Activated B cell treated with CpG ODN at 0.5 μM for 24 hours (primary cell): ENCODE measurements around the gene DIP2C. TPM values are rescaled to one million over a fixed set of nuclear protein-coding genes. Genes with fewer than 3 reads are reported as not detected.
"Not testable (repeated sequence)": the region's sequence is repeated elsewhere in the genome, so short reads cannot be mapped to it uniquely, and the experiment has no call there.

ENCODE experiments used
- ATAC-seq: fragments of 200-7000 bp; cut with Tn5 transposase; one replicate; pipeline ENCODE4 v1.10.0; 2021; ENCODE audit warnings: low read depth, mild to moderate bottlenecking, moderate library complexity
- CTCF ChIA-PET: fragments of 350-600 bp; sonication (Branson Sonifier 250); formaldehyde crosslinking; loops from one replicate; lab custom pipeline; 2021; ENCODE audit warnings: antibody characterized with exemption; lab: Charles Lee
- POLR2A ChIA-PET: fragments of 350-600 bp; sonication (Branson Sonifier 250); formaldehyde crosslinking; loops from one replicate; lab custom pipeline; 2021; ENCODE audit warnings: antibody characterized with exemption; lab: Charles Lee
- DNase-seq: peaks from one replicate; pipeline ENCODE4 v3.0.0; 2022
- H3K27ac Mint-ChIP-seq: one replicate; pipeline ENCODE4 v1.8.0; 2020; ENCODE audit warnings: mixed read lengths
- H3K27me3 Mint-ChIP-seq: one replicate; pipeline ENCODE4 v1.8.0; 2021; ENCODE audit warnings: mixed read lengths
- H3K36me3 Mint-ChIP-seq: one replicate; pipeline ENCODE4 v1.8.0; 2021; ENCODE audit warnings: low read depth, mixed read lengths
- H3K4me1 Mint-ChIP-seq: one replicate; pipeline ENCODE4 v1.8.0; 2021; ENCODE audit warnings: mixed read lengths
- H3K4me3 Mint-ChIP-seq: one replicate; pipeline ENCODE4 v1.8.0; 2020; ENCODE audit warnings: mild to moderate bottlenecking, mixed read lengths
- H3K9me3 Mint-ChIP-seq: one replicate; pipeline ENCODE4 v1.8.0; 2020; ENCODE audit warnings: mixed read lengths
- CTCF ChIP-seq: fragments of 200-600 bp; IDR thresholded peaks from one replicate; pipeline ENCODE4 v1.8.0; 2022; ENCODE audit warnings: antibody characterized with exemption, mild to moderate bottlenecking
- intact Hi-C: fragments of 100-400 bp; cut with micrococcal nuclease; formaldehyde crosslinking; loops from one replicate; pipeline ENCODE4 v1.15.1; 2024
- total RNA-seq: library from RNA; stranded (reverse); gene quantifications from 2 replicates; pipeline ENCODE4 v1.2.3, GENCODE V29; 2022

The DIP2C gene
- total RNA-seq, 1 donor from 2014 or later: 0.49 TPM

- H3K27me3 Mint-ChIP-seq: peaks cover 13% of the 10 kb centered on the region
- H3K4me1 Mint-ChIP-seq: no peaks in the 10 kb centered on the region
- intact Hi-C loops: no loop called here
- DNase-seq (no peak), ATAC-seq (no peak)
- no peak for TF ChIP-seq CTCF
- ChIA-PET CTCF (no interaction called here), POLR2A (no interaction called here)
- no peak overlapping the region for H3K4me3 Mint-ChIP-seq
- peaks cover 7% of the 10 kb centered on the region for H3K9me3 Mint-ChIP-seq
- no peaks in the 10 kb centered on the region for H3K36me3 Mint-ChIP-seq
- no peak overlapping the region for H3K27ac Mint-ChIP-seq
These were observed 253.3 kb downstream of the DIP2C start for GRCh38 chr10:436013-436697.

GRCh38 chr10:435397-435796 is 254.1 kb downstream of the DIP2C start:
- no peaks in the 10 kb centered on the region for H3K36me3 Mint-ChIP-seq
- H3K27ac Mint-ChIP-seq: no peak overlapping the region
- H3K27me3 Mint-ChIP-seq: peaks cover 13% of the 10 kb centered on the region
- H3K4me1 Mint-ChIP-seq: no peaks in the 10 kb centered on the region
- CTCF ChIA-PET: no interaction called here
- intact Hi-C loops: no loop called here
- POLR2A ChIA-PET: no interaction called here
- TF ChIP-seq CTCF: no peak
- ATAC-seq: no peak
- H3K4me3 Mint-ChIP-seq: no peak overlapping the region
- H3K9me3 Mint-ChIP-seq: peaks cover 7% of the 10 kb centered on the region
- no peak for DNase-seq

GRCh38 chr10:429696-430095 is 259.8 kb downstream of the DIP2C start:
- Mint-ChIP-seq H3K27me3 (peaks cover 10% of the 10 kb centered on the region), H3K4me1 (no peaks in the 10 kb centered on the region), H3K4me3 (no peak overlapping the region), H3K36me3 (no peaks in the 10 kb centered on the region), H3K9me3 (peaks cover 7% of the 10 kb centered on the region), H3K27ac (no peak overlapping the region)
- no peak for TF ChIP-seq CTCF
- DNase-seq: no peak
- intact Hi-C loops: no loop called here
- ChIA-PET POLR2A (no interaction called here), CTCF (no interaction called here)
- no peak for ATAC-seq

- intact Hi-C loops: no loop called here
- Mint-ChIP-seq H3K27ac (no peak overlapping the region), H3K4me3 (no peak overlapping the region), H3K4me1 (no peaks in the 10 kb centered on the region), H3K36me3 (no peaks in the 10 kb centered on the region), H3K27me3 (peaks cover 6% of the 10 kb centered on the region), H3K9me3 (peaks cover 7% of the 10 kb centered on the region)
- CTCF ChIA-PET: no interaction called here
- ATAC-seq: no peak
- no peak for DNase-seq
- no peak for TF ChIP-seq CTCF
- POLR2A ChIA-PET: interaction anchor here (0.6 kb wide), 1 partner anchor 59 kb away, joined by 3 read pairs; no protein-coding TSS in a partner anchor
These were observed 261.5 kb downstream of the DIP2C start for GRCh38 chr10:427761-428519.

- H3K27me3 Mint-ChIP-seq, CTCF ChIA-PET, H3K4me1 Mint-ChIP-seq, ATAC-seq, intact Hi-C loops, H3K4me3 Mint-ChIP-seq, POLR2A ChIA-PET, H3K36me3 Mint-ChIP-seq, H3K27ac Mint-ChIP-seq, DNase-seq, H3K9me3 Mint-ChIP-seq: not testable (repeated sequence)
These were observed 264.1 kb downstream of the DIP2C start for GRCh38 chr10:425365-425764.

- ATAC-seq, H3K27ac Mint-ChIP-seq, intact Hi-C loops, H3K36me3 Mint-ChIP-seq, H3K4me3 Mint-ChIP-seq, CTCF ChIA-PET, H3K27me3 Mint-ChIP-seq, DNase-seq, H3K9me3 Mint-ChIP-seq, POLR2A ChIA-PET, H3K4me1 Mint-ChIP-seq: not testable (repeated sequence)
These were observed 264.7 kb downstream of the DIP2C start for GRCh38 chr10:424724-425123.
